Measurements from ENCODE around the gene CSNK1G2. TPM values are rescaled to one million over a fixed set of nuclear protein-coding genes. Genes with fewer than 3 reads are reported as not detected.

CSNK1G2 gene
- total and polyA plus RNA-seq, 2 of the 13 experiments (the other 11 are each of a cell fraction or from before 2014, with no cell fraction given): 53.8 to 72.5 TPM

DNA sequence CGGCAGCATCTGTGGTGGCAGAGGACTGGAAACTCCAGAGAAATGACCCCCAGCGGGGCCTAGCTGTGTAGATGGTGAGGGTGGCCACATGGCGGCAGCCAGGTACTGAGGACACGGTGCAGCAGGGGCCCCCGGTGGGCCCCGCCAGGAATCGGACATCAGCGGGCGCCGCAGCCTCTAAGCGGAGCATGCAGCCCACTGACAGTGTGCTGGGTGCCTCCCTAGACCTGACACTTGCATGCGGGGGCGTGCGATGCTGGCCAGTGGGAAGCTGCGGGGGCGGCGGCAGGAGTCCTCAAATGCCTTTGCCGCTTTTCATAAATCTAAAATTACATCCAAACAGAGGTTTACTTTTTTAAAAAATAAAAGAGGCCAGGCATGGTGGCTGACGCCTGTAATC lies 19.6 kb upstream of the CSNK1G2 start:
- ChIA-PET CTCF (ENCODE audit: low intra/inter-chr PET ratio, low total read pairs) (no interaction called here), POLR2A (no interaction called here)
- ATAC-seq (no peak), DNase-seq (ENCODE audit: low spot score) (no peak), FAIRE-seq (no peak)
- TF ChIP-seq SRSF1 (optimal IDR thresholded peaks at IDR 0.05; ENCODE audit: low read depth, low read length): no peak
- peak; percentile 42 for TF ChIP-seq AGO2 (optimal IDR thresholded peaks at IDR 0.05; ENCODE audit: low read depth, low read length)
- TF ChIP-seq THYN1 (CRISPR knock-in tag; IDR thresholded peaks at IDR 0.05; ENCODE audit: borderline replicate concordance, low read depth): no peak
- TF ChIP-seq GABPB1 (CRISPR knock-in tag; IDR thresholded peaks at IDR 0.05): 0 out of 2 replicates have a peak, but pooled peaks have one; percentile 14
- no peak for TF ChIP-seq HNRNPUL1 (IDR thresholded peaks at IDR 0.05; ENCODE audit: low read depth, low read length)
- TF ChIP-seq, protein P1, sequence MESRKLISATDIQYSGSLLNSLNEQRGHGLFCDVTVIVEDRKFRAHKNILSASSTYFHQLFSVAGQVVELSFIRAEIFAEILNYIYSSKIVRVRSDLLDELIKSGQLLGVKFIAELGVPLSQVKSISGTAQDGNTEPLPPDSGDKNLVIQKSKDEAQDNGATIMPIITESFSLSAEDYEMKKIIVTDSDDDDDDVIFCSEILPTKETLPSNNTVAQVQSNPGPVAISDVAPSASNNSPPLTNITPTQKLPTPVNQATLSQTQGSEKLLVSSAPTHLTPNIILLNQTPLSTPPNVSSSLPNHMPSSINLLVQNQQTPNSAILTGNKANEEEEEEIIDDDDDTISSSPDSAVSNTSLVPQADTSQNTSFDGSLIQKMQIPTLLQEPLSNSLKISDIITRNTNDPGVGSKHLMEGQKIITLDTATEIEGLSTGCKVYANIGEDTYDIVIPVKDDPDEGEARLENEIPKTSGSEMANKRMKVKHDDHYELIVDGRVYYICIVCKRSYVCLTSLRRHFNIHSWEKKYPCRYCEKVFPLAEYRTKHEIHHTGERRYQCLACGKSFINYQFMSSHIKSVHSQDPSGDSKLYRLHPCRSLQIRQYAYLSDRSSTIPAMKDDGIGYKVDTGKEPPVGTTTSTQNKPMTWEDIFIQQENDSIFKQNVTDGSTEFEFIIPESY (CRISPR knock-in tag; IDR thresholded peaks at IDR 0.05): 0 out of 2 replicates have a peak, but pooled peaks have one; percentile 14
- intact Hi-C loops (cut with micrococcal nuclease; ENCODE audit: unreplicated experiment): no loop called here
- Histone ChIP-seq H3K4me1 (ENCODE audit: insufficient read depth, low read length) (no peaks in the 10 kb centered on the region), H2AFZ (ENCODE audit: low read length) (no peak overlapping the region), H3K27ac (ENCODE audit: extremely low read length, insufficient read depth, low read length) (no peak overlapping the region), H4K20me1 (ENCODE audit: insufficient read depth, low read length) (no peaks in the 10 kb centered on the region), H3K9me3 (ENCODE audit: low read length) (no peaks in the 10 kb centered on the region), H3K4me3 (replicated peaks in 1 of 3; ENCODE audit: insufficient read depth in 1 of 3, low read depth in 2 of 3, low read length in 3 of 3) (no peak overlapping the region), H3K79me2 (ENCODE audit: insufficient read depth, low read length) (no peaks in the 10 kb centered on the region), H3K36me3 (replicated peaks in 1 of 2; ENCODE audit: control insufficient read depth in 1 of 2, insufficient read depth in 2 of 2, low read length in 2 of 2) (peaks cover 26 to 44% of the 10 kb centered on the region in 2 experiments; a peak in 4 of 5 replicates), H3K27me3 (ENCODE audit: control insufficient read depth in 1 of 2, insufficient read depth in 2 of 2, low read length in 2 of 2) (no peaks in the 10 kb centered on the region), H3K9ac (ENCODE audit: insufficient read depth, low read depth, low read length) (no peak overlapping the region), H3K4me2 (ENCODE audit: low read depth, low read length) (no peak overlapping the region)
- no TSS peak for BruUV-seq (replicated peaks)
- in situ Hi-C loops (cut with HindIII; ENCODE audit: extremely low pct_ligation_motif_present, low pct_unique_long_range_greater_than_20kb): no loop called here
- 99% methylated on average over 12 of the region's 19 CpGs for WGBS (ENCODE audit: low lambda C conversion rate)

DNA sequence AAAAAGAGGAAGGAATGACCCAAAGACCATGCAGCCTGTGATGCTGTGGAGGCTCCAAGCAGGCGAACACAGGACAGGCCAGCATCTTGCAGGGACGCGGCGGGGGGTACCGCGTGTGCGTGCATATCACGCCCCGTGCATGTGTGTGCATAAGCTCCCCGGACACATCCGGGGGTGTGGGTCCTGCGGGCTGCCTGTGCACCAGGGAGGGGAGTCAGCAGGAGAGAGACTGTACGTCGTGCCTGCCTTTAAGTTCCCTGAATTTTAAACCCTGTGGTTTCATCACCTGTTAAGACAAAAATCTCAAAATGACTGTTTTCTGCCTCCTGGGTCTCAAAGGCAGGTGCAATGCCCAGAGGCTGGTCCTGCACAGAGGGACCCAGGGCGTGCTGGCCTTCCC lies 19.1 kb upstream of the CSNK1G2 start:
- TF ChIP-seq, protein P2, sequence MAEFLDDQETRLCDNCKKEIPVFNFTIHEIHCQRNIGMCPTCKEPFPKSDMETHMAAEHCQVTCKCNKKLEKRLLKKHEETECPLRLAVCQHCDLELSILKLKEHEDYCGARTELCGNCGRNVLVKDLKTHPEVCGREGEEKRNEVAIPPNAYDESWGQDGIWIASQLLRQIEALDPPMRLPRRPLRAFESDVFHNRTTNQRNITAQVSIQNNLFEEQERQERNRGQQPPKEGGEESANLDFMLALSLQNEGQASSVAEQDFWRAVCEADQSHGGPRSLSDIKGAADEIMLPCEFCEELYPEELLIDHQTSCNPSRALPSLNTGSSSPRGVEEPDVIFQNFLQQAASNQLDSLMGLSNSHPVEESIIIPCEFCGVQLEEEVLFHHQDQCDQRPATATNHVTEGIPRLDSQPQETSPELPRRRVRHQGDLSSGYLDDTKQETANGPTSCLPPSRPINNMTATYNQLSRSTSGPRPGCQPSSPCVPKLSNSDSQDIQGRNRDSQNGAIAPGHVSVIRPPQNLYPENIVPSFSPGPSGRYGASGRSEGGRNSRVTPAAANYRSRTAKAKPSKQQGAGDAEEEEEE (CRISPR knock-in tag; IDR thresholded peaks at IDR 0.05; ENCODE audit: borderline replicate concordance): no peak
- TF ChIP-seq, protein P3, sequence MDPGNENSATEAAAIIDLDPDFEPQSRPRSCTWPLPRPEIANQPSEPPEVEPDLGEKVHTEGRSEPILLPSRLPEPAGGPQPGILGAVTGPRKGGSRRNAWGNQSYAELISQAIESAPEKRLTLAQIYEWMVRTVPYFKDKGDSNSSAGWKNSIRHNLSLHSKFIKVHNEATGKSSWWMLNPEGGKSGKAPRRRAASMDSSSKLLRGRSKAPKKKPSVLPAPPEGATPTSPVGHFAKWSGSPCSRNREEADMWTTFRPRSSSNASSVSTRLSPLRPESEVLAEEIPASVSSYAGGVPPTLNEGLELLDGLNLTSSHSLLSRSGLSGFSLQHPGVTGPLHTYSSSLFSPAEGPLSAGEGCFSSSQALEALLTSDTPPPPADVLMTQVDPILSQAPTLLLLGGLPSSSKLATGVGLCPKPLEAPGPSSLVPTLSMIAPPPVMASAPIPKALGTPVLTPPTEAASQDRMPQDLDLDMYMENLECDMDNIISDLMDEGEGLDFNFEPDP (CRISPR knock-in tag; conservative IDR thresholded peaks at IDR 0.05): no peak
- no peak for TF ChIP-seq ZSCAN31 (CRISPR knock-in tag; IDR thresholded peaks at IDR 0.05; ENCODE audit: low read depth)
- TF ChIP-seq ZFP1 (CRISPR knock-in tag; IDR thresholded peaks at IDR 0.05): no peak
- TF ChIP-seq ELF3 (CRISPR knock-in tag; IDR thresholded peaks at IDR 0.05): no peak
- peak; percentile 10 for TF ChIP-seq AGO2 (optimal IDR thresholded peaks at IDR 0.05; ENCODE audit: low read depth, low read length)
- TF ChIP-seq ZBTB1 (CRISPR knock-in tag; IDR thresholded peaks at IDR 0.05; ENCODE audit: borderline replicate concordance): no peak
- H3K4me3 ChIP-seq (replicated peaks in 1 of 3; ENCODE audit: insufficient read depth in 1 of 3, low read depth in 2 of 3, low read length in 3 of 3): no peak overlapping the region
- in situ Hi-C loops (cut with HindIII; ENCODE audit: extremely low pct_ligation_motif_present, low pct_unique_long_range_greater_than_20kb): no loop called here

More for the DNA sequence above, 19.1 kb upstream of the CSNK1G2 start:
- no peaks in the 10 kb centered on the region for H3K79me2 ChIP-seq (ENCODE audit: insufficient read depth, low read length)
- no peak overlapping the region for H2AFZ ChIP-seq (ENCODE audit: low read length)
- no peak overlapping the region for H3K27ac ChIP-seq (ENCODE audit: extremely low read length, insufficient read depth, low read length)
- H4K20me1 ChIP-seq (ENCODE audit: insufficient read depth, low read length): no peaks in the 10 kb centered on the region
- H3K9ac ChIP-seq (ENCODE audit: insufficient read depth, low read depth, low read length): no peak overlapping the region
- ChIA-PET POLR2A (no interaction called here), CTCF (ENCODE audit: low intra/inter-chr PET ratio, low total read pairs) (no interaction called here)
- no peak for DNase-seq (ENCODE audit: low spot score)
- no peaks in the 10 kb centered on the region for H3K27me3 ChIP-seq (ENCODE audit: control insufficient read depth in 1 of 2, insufficient read depth in 2 of 2, low read length in 2 of 2)
- no peak overlapping the region for H3K4me2 ChIP-seq (ENCODE audit: low read depth, low read length)
- no peak for ATAC-seq
- no peaks in the 10 kb centered on the region for H3K9me3 ChIP-seq (ENCODE audit: low read length)
- H3K4me1 ChIP-seq (ENCODE audit: insufficient read depth, low read length): no peaks in the 10 kb centered on the region
- no peak for FAIRE-seq
- 97% methylated on average over 10 of the region's 15 CpGs for WGBS (ENCODE audit: low lambda C conversion rate)
- H3K36me3 ChIP-seq (replicated peaks in 1 of 2; ENCODE audit: control insufficient read depth in 1 of 2, insufficient read depth in 2 of 2, low read length in 2 of 2): peaks cover 25 to 39% of the 10 kb centered on the region in 2 experiments; a peak in 4 of 5 replicates
- no TSS peak for BruUV-seq (replicated peaks)
- intact Hi-C loops (cut with micrococcal nuclease; ENCODE audit: unreplicated experiment): no loop called here
